Measurements from ENCODE around the gene CCND2. TPM values are rescaled to one million over a fixed set of nuclear protein-coding genes. Genes with fewer than 3 reads are reported as not detected.

Gene CCND2
- total RNA-seq (100 to 1,000 TPM; 784 to 792 TPM), polyA plus RNA-seq (72.4 TPM)

- H3K36me3 Mint-ChIP-seq: peaks cover 6 to 55% (median 10%) of the 10 kb centered on the region in 3 donors
- peak within 1 kb of the TSS; percentile 96 to 100 (median 99) for H3K27ac Mint-ChIP-seq
- Histone ChIP-seq H3K4me1 (ENCODE audit: insufficient read depth, low read length) (peaks cover 36% of the 10 kb centered on the region), H3K27me3 (ENCODE audit: insufficient read depth, low read length, poor library complexity, severe bottlenecking) (peaks cover under 1% of the 10 kb centered on the region), H3K9me3 (ENCODE audit: low read length) (no peaks in the 10 kb centered on the region), H3K4me3 (ENCODE audit: low read length) (peak within 1 kb of the TSS; percentile 91), H3K27ac (ENCODE audit: low read depth, low read length) (peak within 1 kb of the TSS; percentile 94), H3K36me3 (ENCODE audit: insufficient read depth, low read length) (peaks cover 25% of the 10 kb centered on the region)
- DNase-seq: peak; percentile 61 to 79 (median 65)
- peaks cover 40 to 60% (median 45%) of the 10 kb centered on the region in 3 donors for H3K4me1 Mint-ChIP-seq
- ChIA-PET CTCF (interaction anchor here (0.7 to 6.2 kb wide), 7 partner anchors 22 to 390 kb away, joined by 3 to 79 read pairs (median 14); no protein-coding TSS in a partner anchor), POLR2A (interaction anchor here (0.6 to 1.7 kb wide), 9 partner anchors 9 to 521 kb away, joined by 3 to 6 read pairs (median 3); partner anchors contain the start of genes CRACR2A and PARP11)
- peaks cover 0 to 3% (median 0%) of the 10 kb centered on the region in 5 donors for H3K9me3 Mint-ChIP-seq
- H3K27me3 Mint-ChIP-seq: peaks cover 0 to 9% of the 10 kb centered on the region in 2 donors
- peak within 1 kb of the TSS; percentile 89 to 99 (median 97) for H3K4me3 Mint-ChIP-seq
Observed at GRCh38 chr12:4273652-4274395, at the start of gene CCND2. TSS of gene CCND2 (plus strand) at chr12:4273762. CDS start at chr12:4274041, 279 bp downstream.

DNA sequence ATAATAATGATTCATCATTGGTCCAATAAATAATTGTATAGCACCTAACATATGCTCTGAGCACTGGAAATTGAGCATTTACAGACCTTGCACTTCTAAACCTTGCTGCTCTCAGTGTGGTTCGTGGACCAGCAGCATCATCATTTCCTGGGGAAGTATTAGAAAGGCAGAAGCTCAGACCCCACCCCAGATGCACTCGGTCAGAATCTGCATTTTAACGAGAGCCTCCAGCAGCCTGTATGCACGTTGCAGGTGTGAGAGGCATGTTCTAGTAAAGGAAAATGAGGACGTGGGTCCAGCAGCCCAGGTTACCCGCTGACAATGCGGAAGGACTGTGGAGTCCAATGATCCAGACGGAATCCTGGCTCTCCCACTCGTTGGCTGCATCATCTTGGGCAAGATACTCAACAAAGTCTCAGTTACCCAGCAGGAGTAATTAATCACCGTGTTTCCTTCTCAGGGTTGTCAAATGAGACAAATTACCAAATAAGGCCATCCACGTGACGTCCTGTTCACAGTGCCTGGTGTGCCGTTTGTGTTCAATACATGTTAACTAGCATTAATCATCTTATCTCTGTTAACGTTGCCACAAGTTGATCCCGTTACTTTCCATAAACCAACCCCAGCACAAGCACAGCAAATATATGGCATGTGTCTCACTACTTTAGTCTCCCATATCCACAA lies 49.2 kb upstream of the CCND2 start:
- no peaks in the 10 kb centered on the region for H3K27me3 ChIP-seq (ENCODE audit: insufficient read depth, low read length, poor library complexity, severe bottlenecking)
- no peak for DNase-seq
- Mint-ChIP-seq H3K9me3 (no peaks in the 10 kb centered on the region), H3K4me3 (no peak overlapping the region), H3K36me3 (no peaks in the 10 kb centered on the region), H3K4me1 (no peaks in the 10 kb centered on the region), H3K27me3 (peaks cover 4 to 8% of the 10 kb centered on the region in 2 donors), H3K27ac (no peak overlapping the region)
- POLR2A ChIA-PET: no interaction called here
- H3K9me3 ChIP-seq (ENCODE audit: low read length): no peaks in the 10 kb centered on the region
- H3K4me3 ChIP-seq (ENCODE audit: low read length): no peak overlapping the region
- H3K4me1 ChIP-seq (ENCODE audit: insufficient read depth, low read length): no peaks in the 10 kb centered on the region
- CTCF ChIA-PET: no interaction called here
- H3K36me3 ChIP-seq (ENCODE audit: insufficient read depth, low read length): no peaks in the 10 kb centered on the region
- H3K27ac ChIP-seq (ENCODE audit: low read depth, low read length): no peak overlapping the region

DNA sequence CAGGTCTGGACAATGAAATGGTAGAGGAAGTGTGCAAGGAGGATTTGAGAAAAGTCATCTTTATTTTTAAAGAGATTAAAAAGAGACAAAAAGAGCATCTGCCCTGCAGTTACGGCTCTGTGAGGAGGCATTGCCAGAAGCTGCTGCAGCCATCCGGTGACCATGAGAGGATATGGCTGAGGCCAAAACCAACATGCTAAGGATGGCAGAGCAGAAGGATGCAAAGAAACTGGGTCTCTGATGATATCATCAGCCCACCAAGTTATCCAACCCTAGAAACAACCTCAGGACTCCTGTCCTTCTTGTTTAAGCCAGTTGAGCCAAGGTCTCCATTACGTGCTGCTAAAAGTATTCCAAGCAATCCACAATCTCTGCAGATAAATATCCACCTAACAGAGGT lies 48.0 kb upstream of the CCND2 start:
- ChIA-PET CTCF (no interaction called here), POLR2A (no interaction called here)
- Histone ChIP-seq H3K9me3 (ENCODE audit: low read length) (no peaks in the 10 kb centered on the region), H3K4me1 (ENCODE audit: insufficient read depth, low read length) (no peaks in the 10 kb centered on the region), H3K4me3 (ENCODE audit: low read length) (no peak overlapping the region), H3K27ac (ENCODE audit: low read depth, low read length) (no peak overlapping the region), H3K27me3 (ENCODE audit: insufficient read depth, low read length, poor library complexity, severe bottlenecking) (no peaks in the 10 kb centered on the region), H3K36me3 (ENCODE audit: insufficient read depth, low read length) (no peaks in the 10 kb centered on the region)
- no peaks in the 10 kb centered on the region for H3K36me3 Mint-ChIP-seq
- H3K27ac Mint-ChIP-seq: no peak overlapping the region
- no peak overlapping the region for H3K4me3 Mint-ChIP-seq
- H3K9me3 Mint-ChIP-seq: no peaks in the 10 kb centered on the region
- no peak for DNase-seq
- H3K4me1 Mint-ChIP-seq: no peaks in the 10 kb centered on the region
- peaks cover 4 to 9% of the 10 kb centered on the region in 2 donors for H3K27me3 Mint-ChIP-seq

GRCh38 chr12:4227046-4227445 lies 46.5 kb upstream of the CCND2 start:
- H3K27ac Mint-ChIP-seq: no peak overlapping the region
- Histone ChIP-seq H3K27me3 (ENCODE audit: insufficient read depth, low read length, poor library complexity, severe bottlenecking) (no peaks in the 10 kb centered on the region), H3K4me1 (ENCODE audit: insufficient read depth, low read length) (no peaks in the 10 kb centered on the region), H3K9me3 (ENCODE audit: low read length) (no peaks in the 10 kb centered on the region), H3K27ac (ENCODE audit: low read depth, low read length) (no peak overlapping the region), H3K36me3 (ENCODE audit: insufficient read depth, low read length) (no peaks in the 10 kb centered on the region), H3K4me3 (ENCODE audit: low read length) (no peak overlapping the region)
- no peaks in the 10 kb centered on the region for H3K4me1 Mint-ChIP-seq
- peaks cover 0 to 1% (median 0%) of the 10 kb centered on the region in 3 donors for H3K36me3 Mint-ChIP-seq
- DNase-seq: no peak
- CTCF ChIA-PET: no interaction called here
- peaks cover 4 to 6% of the 10 kb centered on the region in 2 donors for H3K27me3 Mint-ChIP-seq
- POLR2A ChIA-PET: no interaction called here
- no peak overlapping the region for H3K4me3 Mint-ChIP-seq
- H3K9me3 Mint-ChIP-seq: no peaks in the 10 kb centered on the region

DNA sequence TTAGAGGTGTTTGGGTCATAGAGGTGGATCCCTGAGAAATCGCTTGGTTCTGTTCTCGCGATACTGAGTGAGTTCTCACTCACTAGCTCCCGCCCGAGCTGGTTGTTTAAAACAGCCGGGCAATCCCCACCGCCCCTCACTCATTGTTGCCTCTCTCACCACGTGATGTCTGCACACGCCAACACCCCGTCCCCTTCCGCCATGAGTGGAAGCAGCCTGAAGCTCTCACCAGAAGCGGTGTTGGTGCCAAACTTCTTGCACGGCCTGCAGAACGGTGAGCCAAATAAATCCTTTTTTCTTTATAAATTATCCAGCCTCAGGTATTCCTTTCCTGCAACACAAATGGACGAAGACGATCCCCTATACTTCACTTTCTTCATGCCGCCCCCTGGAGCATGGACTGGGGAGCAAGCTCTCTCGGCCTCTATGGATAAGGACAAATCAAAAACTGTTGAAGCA lies 45.4 kb upstream of the CCND2 start:
- Mint-ChIP-seq H3K27me3 (peaks cover 4 to 6% of the 10 kb centered on the region in 2 donors), H3K4me3 (no peak overlapping the region), H3K36me3 (peaks cover 0 to 1% (median 0%) of the 10 kb centered on the region in 3 donors), H3K9me3 (no peaks in the 10 kb centered on the region), H3K4me1 (no peaks in the 10 kb centered on the region), H3K27ac (peak overlapping the region in 1 of 8 donors; percentile 56)
- Histone ChIP-seq H3K4me3 (ENCODE audit: low read length) (no peak overlapping the region), H3K36me3 (ENCODE audit: insufficient read depth, low read length) (no peaks in the 10 kb centered on the region), H3K9me3 (ENCODE audit: low read length) (no peaks in the 10 kb centered on the region), H3K27me3 (ENCODE audit: insufficient read depth, low read length, poor library complexity, severe bottlenecking) (no peaks in the 10 kb centered on the region), H3K4me1 (ENCODE audit: insufficient read depth, low read length) (no peaks in the 10 kb centered on the region), H3K27ac (ENCODE audit: low read depth, low read length) (no peak overlapping the region)
- no peak for DNase-seq
- POLR2A ChIA-PET: no interaction called here
- CTCF ChIA-PET: no interaction called here

DNA sequence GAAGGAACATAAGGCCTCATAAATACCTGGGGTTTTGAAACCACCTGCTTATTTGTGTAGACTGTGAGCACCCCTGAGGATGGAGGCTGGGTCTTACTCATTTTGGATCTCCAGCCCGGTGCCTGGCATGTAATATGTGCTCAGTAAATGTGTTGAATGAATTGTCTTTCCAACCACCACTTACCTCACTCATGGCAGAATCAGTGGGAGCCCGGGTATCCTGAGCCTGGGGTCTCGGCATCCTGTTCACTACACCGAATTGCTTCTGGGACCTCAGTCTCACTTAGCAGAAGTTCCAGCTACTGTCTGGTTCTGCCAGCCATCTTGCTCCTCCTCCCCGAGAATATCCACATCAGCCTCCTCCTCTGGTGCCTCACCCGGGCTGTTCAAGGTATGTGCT lies 43.0 kb upstream of the CCND2 start:
- no peak overlapping the region for H3K27ac ChIP-seq (ENCODE audit: low read depth, low read length)
- Mint-ChIP-seq H3K27ac (no peak overlapping the region), H3K4me1 (no peaks in the 10 kb centered on the region), H3K27me3 (peaks cover 4 to 5% of the 10 kb centered on the region in 2 donors), H3K9me3 (peaks cover 0 to 3% (median 3%) of the 10 kb centered on the region in 5 donors), H3K4me3 (no peak overlapping the region), H3K36me3 (peaks cover 0 to 1% (median 0%) of the 10 kb centered on the region in 3 donors)
- H3K9me3 ChIP-seq (ENCODE audit: low read length): no peaks in the 10 kb centered on the region
- ChIA-PET CTCF (no interaction called here), POLR2A (no interaction called here)
- no peak for DNase-seq
- no peaks in the 10 kb centered on the region for H3K4me1 ChIP-seq (ENCODE audit: insufficient read depth, low read length)
- H3K27me3 ChIP-seq (ENCODE audit: insufficient read depth, low read length, poor library complexity, severe bottlenecking): no peaks in the 10 kb centered on the region
- H3K4me3 ChIP-seq (ENCODE audit: low read length): no peak overlapping the region
- H3K36me3 ChIP-seq (ENCODE audit: insufficient read depth, low read length): no peaks in the 10 kb centered on the region

DNA sequence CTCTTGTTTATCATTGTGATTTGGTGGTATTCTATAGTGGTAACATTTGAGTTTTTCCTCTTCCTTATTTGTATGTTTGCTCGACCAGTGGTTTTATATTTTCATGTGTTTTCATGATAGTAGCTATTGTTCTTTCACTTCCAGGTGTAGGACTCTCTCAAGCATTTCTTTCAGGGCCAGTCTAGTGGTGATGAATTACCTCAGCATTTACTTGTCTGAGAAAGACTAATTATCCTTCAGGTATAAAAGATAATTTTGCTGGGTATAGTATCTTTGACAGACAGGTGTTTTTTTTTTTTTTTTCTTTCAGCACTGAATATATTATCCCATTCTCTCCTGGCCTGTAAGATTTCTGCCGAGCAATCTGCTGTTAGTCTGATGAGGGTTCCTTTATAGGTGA lies 35.0 kb upstream of the CCND2 start:
- no peak overlapping the region for H3K27ac Mint-ChIP-seq
- H3K4me1 ChIP-seq (ENCODE audit: insufficient read depth, low read length): no peaks in the 10 kb centered on the region
- H3K36me3 Mint-ChIP-seq: peaks cover 0 to 38% (median 4%) of the 10 kb centered on the region in 3 donors
- ChIA-PET POLR2A (no interaction called here), CTCF (no interaction called here)
- no peak for DNase-seq
- no peak overlapping the region for H3K4me3 Mint-ChIP-seq
- no peaks in the 10 kb centered on the region for H3K4me1 Mint-ChIP-seq
- H3K27ac ChIP-seq (ENCODE audit: low read depth, low read length): no peak overlapping the region
- peaks cover 35 to 39% (median 35%) of the 10 kb centered on the region in 5 donors for H3K9me3 Mint-ChIP-seq
- H3K27me3 ChIP-seq (ENCODE audit: insufficient read depth, low read length, poor library complexity, severe bottlenecking): no peaks in the 10 kb centered on the region
- H3K4me3 ChIP-seq (ENCODE audit: low read length): no peak overlapping the region
- H3K9me3 ChIP-seq (ENCODE audit: low read length): no peaks in the 10 kb centered on the region
- peaks cover 11 to 20% of the 10 kb centered on the region in 2 donors for H3K27me3 Mint-ChIP-seq
- no peaks in the 10 kb centered on the region for H3K36me3 ChIP-seq (ENCODE audit: insufficient read depth, low read length)

DNA sequence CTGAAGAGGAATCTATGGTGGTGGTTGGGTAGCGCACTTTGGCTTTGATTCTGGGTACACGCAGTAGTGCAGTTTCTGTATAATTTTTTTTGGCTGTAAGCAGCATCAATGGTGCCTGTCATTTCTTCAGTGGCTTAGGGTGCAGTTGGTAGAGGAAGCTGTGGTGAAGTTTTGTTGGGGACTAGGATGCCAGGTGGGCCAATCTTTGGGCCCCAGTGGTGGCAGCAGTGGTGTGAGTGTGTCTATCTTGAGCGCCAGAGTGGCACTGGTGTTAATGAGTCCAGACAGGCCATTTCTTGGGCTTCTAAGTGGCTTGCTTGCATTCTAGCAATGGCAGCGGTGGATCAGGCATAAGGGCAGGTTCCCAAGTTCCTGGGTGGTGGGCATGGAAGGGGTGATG lies 33.8 kb upstream of the CCND2 start:
- H3K27me3 ChIP-seq (ENCODE audit: insufficient read depth, low read length, poor library complexity, severe bottlenecking): no peaks in the 10 kb centered on the region
- H3K36me3 ChIP-seq (ENCODE audit: insufficient read depth, low read length): no peaks in the 10 kb centered on the region
- Mint-ChIP-seq H3K9me3 (peaks cover 35 to 39% (median 35%) of the 10 kb centered on the region in 5 donors), H3K4me1 (no peaks in the 10 kb centered on the region), H3K36me3 (peaks cover 0 to 38% (median 4%) of the 10 kb centered on the region in 3 donors), H3K27ac (no peak overlapping the region), H3K4me3 (no peak overlapping the region), H3K27me3 (peaks cover 14 to 27% of the 10 kb centered on the region in 2 donors)
- H3K4me1 ChIP-seq (ENCODE audit: insufficient read depth, low read length): no peaks in the 10 kb centered on the region
- H3K27ac ChIP-seq (ENCODE audit: low read depth, low read length): no peak overlapping the region
- CTCF ChIA-PET: no interaction called here
- DNase-seq: no peak
- H3K4me3 ChIP-seq (ENCODE audit: low read length): no peak overlapping the region
- H3K9me3 ChIP-seq (ENCODE audit: low read length): no peaks in the 10 kb centered on the region
- POLR2A ChIA-PET: no interaction called here
